Sigmoid colon (tissue), 4 donors: ENCODE measurements around the gene BCOR.

Source experiments
- EP300 ChIP-seq, 4 donors: sonication (generic); formaldehyde crosslinking; IDR thresholded peaks; one replicate each; pipeline ENCODE4 v1.6.1; 2017; ENCODE audit warnings: antibody characterized with exemption in 4 of 4
- POLR2A ChIP-seq, 2 donors: fragments of 450-650 bp; IDR thresholded peaks; one replicate each; pipeline ENCODE4 v1.6.1; 2016; ENCODE audit warnings: antibody characterized with exemption in 2 of 2, mild to moderate bottlenecking in 2 of 2, moderate library complexity in 2 of 2
- POLR2AphosphoS5 ChIP-seq, 4 donors: sonication (generic); formaldehyde crosslinking; IDR thresholded peaks; one replicate each; pipeline ENCODE4 v1.6.1; 2017; ENCODE audit warnings: antibody characterized with exemption in 4 of 4
- TF ChIP-seq, protein P1 (sequence below), 4 experiments: fragments of 450-650 bp in 3 of 4; fragments of 200-600 bp in 1 of 4; IDR thresholded peaks; one replicate each; pipeline ENCODE4 v1.5.1; 2016 to 2019; ENCODE audit warnings: antibody characterized with exemption in 4 of 4, mild to moderate bottlenecking in 3 of 4, moderate library complexity in 2 of 4

DNA sequence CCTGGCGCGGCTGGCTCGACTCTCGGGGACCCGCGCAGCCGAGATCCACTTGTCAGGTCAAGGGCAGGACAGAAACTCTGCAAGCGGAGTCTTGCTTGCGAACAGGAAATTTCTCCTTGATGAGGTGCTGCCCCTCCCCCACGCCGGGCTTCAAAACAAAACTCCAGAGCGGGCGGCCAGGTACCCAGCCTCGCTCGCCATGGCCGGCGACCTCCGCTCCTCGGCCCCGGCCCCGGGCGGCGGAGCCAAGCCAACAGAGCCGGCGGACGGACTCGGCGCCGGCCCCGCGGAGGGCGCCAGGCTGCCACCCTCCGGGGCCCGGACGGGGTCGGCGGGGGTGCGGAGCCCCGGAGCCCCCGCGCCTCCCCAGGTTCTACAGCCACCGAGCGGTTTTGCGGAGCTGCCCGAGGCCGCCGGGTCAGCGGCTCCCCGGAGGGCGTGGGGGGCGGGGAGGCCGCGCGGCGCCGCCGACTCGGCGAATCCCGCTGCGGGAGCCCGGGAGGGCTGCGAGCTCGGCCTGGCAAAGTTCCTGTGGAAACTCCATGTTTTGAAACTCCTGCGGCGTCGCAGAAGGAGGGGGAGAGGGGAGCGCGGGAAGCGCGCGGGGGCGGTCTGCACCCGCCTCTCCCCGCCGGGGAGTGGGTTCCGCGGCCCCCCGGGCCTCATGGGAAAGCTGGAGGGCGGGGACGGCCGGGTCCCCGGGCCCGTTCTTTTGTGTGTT lies 11.7 kb upstream of the BCOR start:
- TF ChIP-seq, protein P1, sequence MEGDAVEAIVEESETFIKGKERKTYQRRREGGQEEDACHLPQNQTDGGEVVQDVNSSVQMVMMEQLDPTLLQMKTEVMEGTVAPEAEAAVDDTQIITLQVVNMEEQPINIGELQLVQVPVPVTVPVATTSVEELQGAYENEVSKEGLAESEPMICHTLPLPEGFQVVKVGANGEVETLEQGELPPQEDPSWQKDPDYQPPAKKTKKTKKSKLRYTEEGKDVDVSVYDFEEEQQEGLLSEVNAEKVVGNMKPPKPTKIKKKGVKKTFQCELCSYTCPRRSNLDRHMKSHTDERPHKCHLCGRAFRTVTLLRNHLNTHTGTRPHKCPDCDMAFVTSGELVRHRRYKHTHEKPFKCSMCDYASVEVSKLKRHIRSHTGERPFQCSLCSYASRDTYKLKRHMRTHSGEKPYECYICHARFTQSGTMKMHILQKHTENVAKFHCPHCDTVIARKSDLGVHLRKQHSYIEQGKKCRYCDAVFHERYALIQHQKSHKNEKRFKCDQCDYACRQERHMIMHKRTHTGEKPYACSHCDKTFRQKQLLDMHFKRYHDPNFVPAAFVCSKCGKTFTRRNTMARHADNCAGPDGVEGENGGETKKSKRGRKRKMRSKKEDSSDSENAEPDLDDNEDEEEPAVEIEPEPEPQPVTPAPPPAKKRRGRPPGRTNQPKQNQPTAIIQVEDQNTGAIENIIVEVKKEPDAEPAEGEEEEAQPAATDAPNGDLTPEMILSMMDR (IDR thresholded peaks at IDR 0.05): no peak
- TF ChIP-seq POLR2A (IDR thresholded peaks at IDR 0.05) (no peak), POLR2AphosphoS5 (IDR thresholded peaks at IDR 0.05) (no peak), EP300 (IDR thresholded peaks at IDR 0.05) (no peak)
